Transverse colon (tissue), 4 donors: Measurements from ENCODE around the gene SLC25A18. TPM values are rescaled to one million over a fixed set of nuclear protein-coding genes. Genes with fewer than 3 reads are reported as not detected.

Experiments
- DNase-seq: peaks from one replicate; pipeline ENCODE4 v3.0.0-alpha.2; 2019
- H3K27ac ChIP-seq, 4 donors: fragments of 200-600 bp; sonication (generic); 2 replicates each; pipeline ENCODE4 v1.5.1; 2016 to 2018; ENCODE audit warnings: inconsistent platforms in 4 of 4
- H3K27me3 ChIP-seq: fragments of 200-600 bp; sonication (generic); 2 replicates; pipeline ENCODE4 v1.5.1; 2017; ENCODE audit warnings: inconsistent platforms
- H3K36me3 ChIP-seq, 4 donors: fragments of 200-600 bp; sonication (generic); 2 replicates each; pipeline ENCODE4 v1.5.1; 2017 to 2019; ENCODE audit warnings: inconsistent platforms in 4 of 4
- H3K4me1 ChIP-seq, 4 donors: fragments of 200-600 bp; sonication (generic); 2 replicates each; pipeline ENCODE4 v1.5.1; 2017 to 2020; ENCODE audit warnings: inconsistent platforms in 4 of 4
- H3K4me3 ChIP-seq, 4 donors: fragments of 200-600 bp; sonication (generic); 1 replicate in 1 of 4; 2 replicates in 3 of 4; pipeline versions ENCODE4 v1.5.1 to v1.6.1; 2017 to 2019; ENCODE audit warnings: inconsistent platforms in 4 of 4
- H3K9me3 ChIP-seq, 2 donors: fragments of 200-600 bp; sonication (generic); 2 replicates each; pipeline ENCODE4 v1.5.1; 2017 to 2019; ENCODE audit warnings: inconsistent platforms in 2 of 2
- EP300 ChIP-seq: sonication (generic); formaldehyde crosslinking; IDR thresholded peaks from one replicate; pipeline ENCODE4 v1.6.1; 2017; ENCODE audit warnings: antibody characterized with exemption, low read depth
- POLR2A ChIP-seq: fragments of 450-650 bp; IDR thresholded peaks from one replicate; pipeline ENCODE4 v1.6.1; 2016; ENCODE audit warnings: antibody characterized with exemption, mild to moderate bottlenecking, moderate library complexity
- POLR2AphosphoS5 ChIP-seq, 3 donors: sonication (generic); formaldehyde crosslinking; IDR thresholded peaks; one replicate each; pipeline ENCODE4 v1.6.1; 2016; ENCODE audit warnings: antibody characterized with exemption in 3 of 3
- WGBS, 2 donors: methylation state at CpG; one replicate each; pipeline ENCODE4 v1.1.5; 2018; ENCODE audit warnings: low coverage in 1 of 2; 5-methylcytosine and 5-hydroxymethylcytosine counted together
- in situ Hi-C, 4 donors: fragments of 200-750 bp; cut with MboI; loops; one replicate each; pipeline versions ENCODE4 v1.15.0 to v1.15.1; 2017; ENCODE audit warnings: low sequenced_read_pairs in 3 of 4, low pct_ligation_motif_present in 1 of 4, low pct_unique_long_range_greater_than_20kb in 1 of 4
- intact Hi-C: fragments of 100-400 bp; cut with DNase I; formaldehyde crosslinking; loops from one replicate; pipeline ENCODE4 v1.15.1; 2023; ENCODE audit warnings: low total_unique reads
- total RNA-seq, 4 donors: library from RNA; depleted of rRNA; stranded (reverse); fragments of >200 nt; gene quantifications; one replicate each; pipeline ENCODE4 v1.1.0, GENCODE V29; 2016
- TF ChIP-seq, protein P1 (sequence below), 5 experiments: fragments of 200-600 bp in 3 of 5; fragments of 450-650 bp in 2 of 5; sonication (generic) in 3 of 5; IDR thresholded peaks; 1 replicate in 2 of 5; 2 replicates in 3 of 5; pipeline ENCODE4 v1.5.1; 2016 to 2017; ENCODE audit warnings: antibody characterized with exemption in 5 of 5, inconsistent platforms in 3 of 5, mild to moderate bottlenecking in 2 of 5, moderate library complexity in 1 of 5

The SLC25A18 gene
- total RNA-seq, 4 donors from 2014 or later: 0.75 to 40.4 (median 1.5) TPM

DNA sequence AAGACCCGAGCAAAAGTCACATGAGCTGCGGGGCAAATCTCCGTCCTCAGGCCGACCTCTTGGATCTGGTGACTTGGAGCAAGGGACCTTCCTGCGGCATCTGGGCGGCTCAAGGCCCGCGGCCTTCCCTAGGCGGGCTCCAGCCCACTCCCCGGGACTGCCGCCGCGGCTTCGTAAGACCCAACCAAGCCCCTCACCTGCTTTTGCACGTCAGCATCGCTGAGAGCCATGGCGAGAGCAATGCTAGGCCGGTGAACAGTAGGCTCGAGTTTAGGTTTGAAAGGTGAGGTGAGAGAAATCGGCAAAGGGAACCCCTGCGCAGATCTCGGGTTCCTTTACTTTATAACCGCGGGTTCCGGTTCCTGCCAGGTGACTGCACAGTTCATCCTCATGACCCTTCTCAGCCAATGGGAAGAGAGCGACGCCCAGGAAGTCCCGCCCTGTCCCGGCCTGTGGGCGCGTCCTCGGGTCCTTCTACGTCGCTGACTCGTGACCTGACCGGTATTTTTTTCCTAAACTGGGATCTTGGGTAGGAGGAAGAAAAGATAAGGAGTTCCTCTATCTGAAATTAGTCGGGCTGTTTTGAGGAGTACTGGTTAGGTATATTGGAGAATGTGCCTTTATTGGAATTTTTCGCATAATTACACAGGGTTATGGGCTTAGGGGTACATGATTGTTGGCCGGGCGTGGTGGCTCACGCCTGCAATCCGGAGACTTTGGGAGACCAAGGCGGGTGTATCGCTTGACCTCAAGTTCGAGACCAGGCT, 65.3 kb downstream of the SLC25A18 start, which contains the start of gene ATP6V1E1:
Gene ATP6V1E1, minus strand, starts transcription at position 344 of the 767 bp plus-strand sequence. Its CDS starts 114 bp downstream, at position 230.
- in situ Hi-C loops (no loop called here), intact Hi-C loops (no loop called here)
- no peaks in the 10 kb centered on the region for H3K9me3 ChIP-seq
- peak within 1 kb of the TSS; percentile 63 to 99 (median 94) for H3K4me3 ChIP-seq
- H3K27ac ChIP-seq: peak within 1 kb of the TSS; percentile 89 to 98 (median 92)
- TF ChIP-seq POLR2AphosphoS5 (IDR thresholded peaks at IDR 0.05): peak; percentile 90 to 95 (median 94)
- TF ChIP-seq POLR2A: peak; percentile 92
- no peak for TF ChIP-seq EP300
- TF ChIP-seq, protein P1, sequence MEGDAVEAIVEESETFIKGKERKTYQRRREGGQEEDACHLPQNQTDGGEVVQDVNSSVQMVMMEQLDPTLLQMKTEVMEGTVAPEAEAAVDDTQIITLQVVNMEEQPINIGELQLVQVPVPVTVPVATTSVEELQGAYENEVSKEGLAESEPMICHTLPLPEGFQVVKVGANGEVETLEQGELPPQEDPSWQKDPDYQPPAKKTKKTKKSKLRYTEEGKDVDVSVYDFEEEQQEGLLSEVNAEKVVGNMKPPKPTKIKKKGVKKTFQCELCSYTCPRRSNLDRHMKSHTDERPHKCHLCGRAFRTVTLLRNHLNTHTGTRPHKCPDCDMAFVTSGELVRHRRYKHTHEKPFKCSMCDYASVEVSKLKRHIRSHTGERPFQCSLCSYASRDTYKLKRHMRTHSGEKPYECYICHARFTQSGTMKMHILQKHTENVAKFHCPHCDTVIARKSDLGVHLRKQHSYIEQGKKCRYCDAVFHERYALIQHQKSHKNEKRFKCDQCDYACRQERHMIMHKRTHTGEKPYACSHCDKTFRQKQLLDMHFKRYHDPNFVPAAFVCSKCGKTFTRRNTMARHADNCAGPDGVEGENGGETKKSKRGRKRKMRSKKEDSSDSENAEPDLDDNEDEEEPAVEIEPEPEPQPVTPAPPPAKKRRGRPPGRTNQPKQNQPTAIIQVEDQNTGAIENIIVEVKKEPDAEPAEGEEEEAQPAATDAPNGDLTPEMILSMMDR (IDR thresholded peaks at IDR 0.05): no peak
- H3K27me3 ChIP-seq: no peaks in the 10 kb centered on the region
- 0% methylated on average over 4 to 45 of the region's 45 CpGs for WGBS, 2 donors
- peak; percentile 98 for DNase-seq
- H3K36me3 ChIP-seq: peaks cover 0 to 17% (median 3%) of the 10 kb centered on the region in 4 donors
- peaks cover 17 to 39% (median 19%) of the 10 kb centered on the region in 4 donors for H3K4me1 ChIP-seq

- DNase-seq: no peak
- Histone ChIP-seq H3K4me3 (peak overlapping the region; percentile 10 to 99 (median 78)), H3K27ac (peak overlapping the region; percentile 89 to 98 (median 92)), H3K4me1 (peaks cover 17 to 39% (median 19%) of the 10 kb centered on the region in 4 donors), H3K36me3 (peaks cover 0 to 14% (median 3%) of the 10 kb centered on the region in 4 donors), H3K9me3 (no peaks in the 10 kb centered on the region), H3K27me3 (no peaks in the 10 kb centered on the region)
- 0% methylated on average over 1 of the region's 1 CpG for WGBS, 2 donors
- TF ChIP-seq POLR2A (no peak), EP300 (no peak), POLR2AphosphoS5 (IDR thresholded peaks at IDR 0.05) (no peak)
- TF ChIP-seq, protein P1 (IDR thresholded peaks at IDR 0.05): no peak
- in situ Hi-C loops: no loop called here
- intact Hi-C loops: no loop called here
Measured at GRCh38 chr22:17629173-17629489, 65.8 kb downstream of the SLC25A18 start.

DNA sequence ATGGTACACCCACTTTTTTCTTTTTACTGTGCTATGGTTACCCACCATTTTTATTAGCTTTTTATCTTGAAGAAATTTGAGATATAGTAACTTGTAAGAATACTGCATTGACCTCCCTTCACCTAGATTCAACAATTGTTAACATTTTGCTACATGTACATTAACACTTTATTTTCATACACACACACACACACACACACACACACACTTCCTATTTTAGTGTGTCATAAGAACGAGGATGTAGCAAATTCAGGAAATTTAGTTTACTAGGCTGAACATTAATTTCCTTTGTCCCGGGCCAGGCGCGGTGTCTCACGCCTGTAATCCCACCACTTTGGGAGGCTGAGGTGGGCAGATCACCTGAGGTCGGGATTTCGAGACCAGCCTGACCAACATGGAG, 66.3 kb downstream of the SLC25A18 start:
- intact Hi-C loops (loop anchor here (10.0 kb wide), 1 partner anchor 75 kb away; no protein-coding TSS in a partner anchor), in situ Hi-C loops (no loop called here)
- Histone ChIP-seq H3K9me3 (no peaks in the 10 kb centered on the region), H3K36me3 (peaks cover 0 to 10% (median 2%) of the 10 kb centered on the region in 4 donors), H3K4me1 (peaks cover 17 to 39% (median 19%) of the 10 kb centered on the region in 4 donors), H3K27me3 (no peaks in the 10 kb centered on the region), H3K4me3 (no peak overlapping the region), H3K27ac (peak overlapping the region; percentile 89 to 98 (median 92))
- 72 to 81% methylated on average over 7 of the region's 7 CpGs for WGBS, 2 donors
- no peak for TF ChIP-seq EP300
- TF ChIP-seq, protein P1 (IDR thresholded peaks at IDR 0.05): no peak
- TF ChIP-seq POLR2A: no peak
- TF ChIP-seq POLR2AphosphoS5 (IDR thresholded peaks at IDR 0.05): no peak
- DNase-seq: no peak

DNA sequence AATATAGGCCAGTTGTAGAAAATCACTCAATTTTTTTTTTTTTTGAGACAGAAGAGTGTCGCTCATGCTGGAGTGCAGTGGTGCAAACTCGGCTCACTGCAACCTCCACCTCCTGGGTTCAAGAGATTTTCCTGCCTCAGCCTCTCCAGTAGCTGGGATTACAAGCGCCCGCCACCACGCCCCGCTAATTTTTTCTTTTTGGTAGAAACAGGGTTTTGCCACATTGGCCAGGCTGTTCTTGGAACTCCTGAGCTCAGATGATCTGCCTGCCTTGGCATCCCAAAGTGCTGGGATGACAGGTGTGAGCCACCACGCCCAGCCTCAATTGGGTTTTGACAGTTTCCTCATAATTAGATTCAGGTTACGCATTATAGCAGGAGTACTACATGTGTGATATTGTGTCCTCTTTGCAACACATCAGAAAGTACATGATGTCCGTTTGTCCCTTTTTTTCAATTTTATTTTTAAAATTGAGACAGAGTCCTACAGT, 67.8 kb downstream of the SLC25A18 start:
- intact Hi-C loops (loop anchor here (10.0 kb wide), 1 partner anchor 76 kb away; no protein-coding TSS in a partner anchor), in situ Hi-C loops (no loop called here)
- WGBS, 2 donors: 87 to 90% methylated on average over 4 to 9 of the region's 9 CpGs

More for the DNA sequence above, 67.8 kb downstream of the SLC25A18 start:
- Histone ChIP-seq H3K27ac (peak overlapping the region in 1 of 4 donors; percentile 26), H3K36me3 (no peaks in the 10 kb centered on the region), H3K4me1 (peaks cover 17 to 26% (median 17%) of the 10 kb centered on the region in 4 donors), H3K9me3 (no peaks in the 10 kb centered on the region), H3K27me3 (no peaks in the 10 kb centered on the region), H3K4me3 (no peak overlapping the region)
- TF ChIP-seq POLR2A: no peak
- no peak for TF ChIP-seq POLR2AphosphoS5 (IDR thresholded peaks at IDR 0.05)
- TF ChIP-seq, protein P1 (IDR thresholded peaks at IDR 0.05): no peak
- peak; percentile 48 for DNase-seq
